Retinal pigment epithelial cell (primary cell): ENCODE data around the gene FABP1.

Experiments
- DNase-seq: peaks from one replicate; pipeline ENCODE4 v3.0.0-alpha.2; 2010; ENCODE audit warnings: low read depth
- H3K4me3 ChIP-seq: 2 replicates; pipeline ENCODE4 v1.5.1; 2011; ENCODE audit warnings: mild to moderate bottlenecking, low read length, control low read depth, moderate library complexity
- TF ChIP-seq, protein P1 (sequence below): conservative IDR thresholded peaks from 2 replicates; pipeline ENCODE4 v1.5.1; 2011; ENCODE audit warnings: low read depth, low read length, control low read depth, inconsistent platforms

Gene FABP1

DNA sequence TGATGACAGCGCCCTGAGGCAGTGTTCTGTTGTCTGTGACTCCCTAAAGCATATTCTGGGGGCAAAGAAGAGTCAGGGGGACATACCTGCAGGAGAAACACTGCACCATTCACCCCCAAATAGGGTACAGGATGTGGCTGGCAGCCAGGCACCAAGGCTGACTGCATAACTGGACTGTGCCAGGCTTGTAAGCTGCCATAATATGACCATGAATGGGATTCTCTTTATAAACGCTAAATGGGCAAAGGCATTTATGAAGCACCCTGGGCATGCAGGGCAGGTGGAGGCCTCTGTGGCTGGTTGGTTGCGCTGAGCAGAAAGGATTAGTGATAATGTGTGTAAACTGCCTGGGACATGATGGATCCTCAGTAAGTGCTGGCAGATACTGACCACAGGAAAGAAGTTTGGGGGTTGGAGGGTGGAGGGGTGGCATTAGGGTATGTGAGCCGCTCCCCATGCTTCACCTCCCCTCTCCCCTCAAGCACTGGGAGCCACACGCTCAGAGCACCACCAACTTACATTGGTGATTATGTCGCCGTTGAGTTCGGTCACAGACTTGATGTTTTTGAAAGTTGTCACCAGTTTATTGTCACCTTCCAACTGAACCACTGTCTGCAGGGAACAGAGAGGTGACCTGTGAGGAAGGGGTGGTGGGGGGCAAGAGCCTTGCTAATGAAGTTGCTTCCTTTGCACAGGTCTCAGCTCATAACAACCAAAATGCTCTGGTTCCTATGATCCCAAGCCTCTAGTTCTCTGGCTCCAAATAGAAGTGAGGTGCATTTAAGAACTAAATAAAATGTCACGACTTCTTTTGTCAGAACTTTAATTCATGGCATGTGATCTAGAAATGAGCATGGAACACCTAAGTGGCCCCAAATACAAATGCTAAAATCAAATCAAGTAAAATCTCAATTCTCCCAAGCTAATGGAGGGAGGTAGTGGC lies 3.6 kb downstream of the FABP1 start:
- no peak overlapping the region for H3K4me3 ChIP-seq
- no peak for DNase-seq
- TF ChIP-seq, protein P1, sequence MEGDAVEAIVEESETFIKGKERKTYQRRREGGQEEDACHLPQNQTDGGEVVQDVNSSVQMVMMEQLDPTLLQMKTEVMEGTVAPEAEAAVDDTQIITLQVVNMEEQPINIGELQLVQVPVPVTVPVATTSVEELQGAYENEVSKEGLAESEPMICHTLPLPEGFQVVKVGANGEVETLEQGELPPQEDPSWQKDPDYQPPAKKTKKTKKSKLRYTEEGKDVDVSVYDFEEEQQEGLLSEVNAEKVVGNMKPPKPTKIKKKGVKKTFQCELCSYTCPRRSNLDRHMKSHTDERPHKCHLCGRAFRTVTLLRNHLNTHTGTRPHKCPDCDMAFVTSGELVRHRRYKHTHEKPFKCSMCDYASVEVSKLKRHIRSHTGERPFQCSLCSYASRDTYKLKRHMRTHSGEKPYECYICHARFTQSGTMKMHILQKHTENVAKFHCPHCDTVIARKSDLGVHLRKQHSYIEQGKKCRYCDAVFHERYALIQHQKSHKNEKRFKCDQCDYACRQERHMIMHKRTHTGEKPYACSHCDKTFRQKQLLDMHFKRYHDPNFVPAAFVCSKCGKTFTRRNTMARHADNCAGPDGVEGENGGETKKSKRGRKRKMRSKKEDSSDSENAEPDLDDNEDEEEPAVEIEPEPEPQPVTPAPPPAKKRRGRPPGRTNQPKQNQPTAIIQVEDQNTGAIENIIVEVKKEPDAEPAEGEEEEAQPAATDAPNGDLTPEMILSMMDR: no peak

DNA sequence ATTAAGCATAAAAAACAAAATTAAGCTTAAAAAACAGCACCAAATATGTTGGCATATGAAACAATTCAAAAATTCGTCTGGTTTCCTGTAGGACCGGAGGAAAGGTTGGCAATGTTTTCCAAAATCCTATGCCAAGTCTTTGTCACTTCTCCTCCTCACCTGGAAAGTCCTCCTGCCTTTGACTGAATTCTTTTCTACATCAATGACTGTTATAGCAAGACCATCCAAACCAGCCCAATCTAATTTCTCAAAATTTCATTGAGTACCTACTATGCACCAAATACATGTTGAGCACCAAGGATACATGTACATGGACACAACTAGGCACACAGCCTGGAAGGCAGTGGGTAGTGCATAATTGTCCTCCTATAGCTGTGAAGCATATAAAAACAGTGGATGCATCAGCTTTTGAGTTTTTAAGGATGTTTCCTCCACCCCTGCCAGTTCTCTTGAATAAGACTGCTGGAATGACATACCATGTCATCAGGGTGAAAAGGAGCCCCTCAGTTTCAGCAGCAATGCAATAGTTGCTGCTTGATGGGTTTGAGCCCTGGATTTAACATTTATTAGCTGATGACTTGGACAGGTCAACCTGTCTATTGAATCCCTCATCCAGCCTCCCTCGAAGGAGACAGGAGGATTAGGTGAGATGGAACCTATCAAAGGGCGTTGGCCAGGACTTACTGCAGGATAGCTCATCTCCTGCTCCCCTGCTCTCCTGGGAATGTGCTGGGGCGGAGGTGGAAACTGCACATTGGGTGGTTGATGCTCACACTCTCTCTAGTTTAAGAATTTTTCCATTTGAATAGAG lies 4.5 kb downstream of the FABP1 start:
- TF ChIP-seq, protein P1: no peak
- no peak for DNase-seq
- H3K4me3 ChIP-seq: no peak overlapping the region

DNA sequence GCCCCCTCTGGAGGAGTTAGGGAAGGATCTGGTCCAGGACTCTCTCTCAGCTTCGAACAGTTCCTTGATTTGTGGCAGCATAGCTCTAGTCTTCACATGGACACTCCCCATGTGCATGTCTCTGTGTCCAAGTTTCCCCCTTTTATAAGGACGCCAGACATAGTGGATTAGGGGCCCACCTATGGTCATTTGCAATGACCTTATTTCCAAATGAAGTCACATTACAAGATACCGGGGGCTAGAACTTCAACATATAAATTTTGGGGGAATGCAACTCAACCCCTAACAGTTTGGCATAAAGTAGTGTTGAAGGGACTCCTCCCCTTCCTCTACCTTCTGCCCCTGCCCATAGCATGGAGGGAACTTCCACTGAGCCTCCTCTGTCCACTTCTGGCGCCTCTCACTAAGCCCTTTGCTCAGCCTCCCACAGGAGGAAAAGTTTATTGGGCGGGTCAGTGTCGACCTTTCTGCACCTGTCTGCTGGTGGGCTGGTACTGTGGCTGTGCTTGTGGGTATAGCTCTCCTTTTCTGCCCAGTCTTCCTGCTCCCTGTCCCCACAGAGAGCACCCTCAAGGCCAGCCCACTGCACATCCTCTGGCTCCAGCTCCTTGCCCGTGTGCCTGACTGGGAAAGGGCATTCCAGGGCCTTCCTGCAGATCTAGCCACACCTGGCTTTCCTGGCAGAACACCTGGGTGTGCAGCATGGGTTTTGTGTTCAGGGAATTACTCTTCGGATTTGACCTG lies 5.5 kb downstream of the FABP1 start:
- no peak overlapping the region for H3K4me3 ChIP-seq
- TF ChIP-seq, protein P1: no peak
- no peak for DNase-seq

GRCh38 chr2:88121678-88122077 lies 6.2 kb downstream of the FABP1 start:
- TF ChIP-seq, protein P1: no peak
- no peak for DNase-seq
- H3K4me3 ChIP-seq: no peak overlapping the region

DNA sequence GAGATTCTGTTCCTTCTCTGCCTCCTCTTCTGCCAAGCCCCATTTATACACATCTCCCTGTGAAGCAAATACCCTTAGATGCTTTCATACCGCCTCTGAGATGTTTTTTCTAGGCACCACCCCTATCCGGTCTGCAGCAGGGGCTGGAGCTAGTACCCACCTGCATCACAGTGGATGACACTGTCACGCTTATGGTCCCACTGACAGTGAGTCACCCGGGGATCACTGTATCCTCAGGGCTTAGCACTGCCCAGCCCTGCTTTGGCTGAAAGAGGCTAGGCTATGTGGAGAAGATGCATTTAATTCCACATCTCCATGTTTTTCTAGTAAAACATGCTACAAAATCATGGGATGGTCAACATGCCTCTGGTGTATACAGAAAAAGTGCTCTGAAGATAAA lies 9.9 kb downstream of the FABP1 start:
- H3K4me3 ChIP-seq: no peak overlapping the region
- TF ChIP-seq, protein P1: no peak
- no peak for DNase-seq

DNA sequence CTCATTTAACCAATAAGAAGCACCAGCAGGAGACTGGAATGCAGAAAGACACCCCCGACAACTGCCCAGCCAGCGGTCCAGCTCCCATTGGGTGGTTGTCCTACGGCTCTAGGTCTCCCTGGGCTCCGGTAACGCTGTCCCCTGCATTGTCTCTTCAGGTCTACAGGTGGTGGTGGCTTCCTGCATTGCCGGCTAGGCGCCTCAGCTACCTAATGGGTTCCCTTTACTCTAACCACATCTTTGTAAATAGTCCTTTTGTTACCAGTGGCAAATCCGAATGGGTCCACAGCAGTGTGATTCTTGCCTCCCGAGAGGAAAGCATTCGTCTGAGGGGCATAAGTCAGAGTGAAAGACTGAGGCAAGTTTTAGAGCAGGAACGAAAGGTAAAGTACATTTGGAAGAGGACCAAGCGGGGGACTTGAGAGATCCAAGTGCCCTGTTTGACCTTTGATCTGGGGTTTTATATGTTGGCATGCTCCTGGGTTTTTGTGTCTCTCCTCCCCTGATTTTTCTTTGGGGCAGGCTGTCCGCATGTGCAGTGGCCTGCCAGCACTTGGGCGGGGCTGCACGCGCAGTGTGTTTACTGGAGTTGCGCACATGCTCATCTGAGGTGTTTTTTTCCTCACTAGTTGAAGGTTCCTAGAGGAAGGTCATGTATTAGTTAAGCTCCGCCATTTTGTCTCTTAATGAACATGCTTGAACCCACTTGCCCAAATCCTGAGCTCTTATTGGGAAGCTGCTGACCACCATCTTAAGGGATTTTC lies 11.0 kb downstream of the FABP1 start:
- TF ChIP-seq, protein P1: no peak
- no peak for DNase-seq
- no peak overlapping the region for H3K4me3 ChIP-seq
